K562 (cell line): ENCODE measurements around the gene JKAMP. TPM values are rescaled to one million over a fixed set of nuclear protein-coding genes. Genes with fewer than 3 reads are reported as not detected.
A peak's percentile ranks its signal among the peaks of the same experiment; 100 is the strongest.

Source experiments
- ATF1 ChIP-seq, 2 experiments: fragments of 450-650 bp in 1 of 2; IDR thresholded peaks; 2 replicates each; pipeline ENCODE4 v1.6.1; 2016; ENCODE audit warnings: missing compliant biosample characterization in 1 of 2, missing genetic modification characterization in 1 of 2
- CXXC5 ChIP-seq: fragments of 250-450 bp; sonication (Bioruptor Pico); IDR thresholded peaks from 2 replicates; pipeline ENCODE4 v1.8.0; 2022; ENCODE audit warnings: inconsistent platforms, mild to moderate bottlenecking, moderate library complexity
- ESRRB ChIP-seq: fragments of 250-450 bp; sonication (Bioruptor Pico); IDR thresholded peaks from 2 replicates; pipeline ENCODE4 v1.5.0; 2020; ENCODE audit warnings: mild to moderate bottlenecking, moderate library complexity, borderline replicate concordance
- ETS2 ChIP-seq: IDR thresholded peaks from 2 replicates; pipeline ENCODE4 v1.6.1; 2016; ENCODE audit warnings: borderline replicate concordance, missing genetic modification characterization, mild to moderate bottlenecking, moderate library complexity, missing compliant biosample characterization; ENCODE audit not compliant: poor library complexity, severe bottlenecking
- FOXK2 ChIP-seq, 2 experiments: fragments of 450-650 bp; IDR thresholded peaks in 1 of 2; conservative IDR thresholded peaks in 1 of 2; 2 replicates each; pipeline ENCODE4 v1.6.1; 2016; ENCODE audit warnings: low read depth in 2 of 2, mild to moderate bottlenecking in 1 of 2
- MAFK ChIP-seq: IDR thresholded peaks from 2 replicates; pipeline ENCODE4 v1.6.1; 2011; ENCODE audit warnings: low read length, improper control_type of control experiment
- MIER1 ChIP-seq: fragments of 450-650 bp; IDR thresholded peaks from 2 replicates; pipeline ENCODE4 v1.6.1; 2016; ENCODE audit warnings: antibody characterized with exemption, mild to moderate bottlenecking, low read depth
- NBN ChIP-seq: fragments of 450-650 bp; IDR thresholded peaks from 2 replicates; pipeline ENCODE4 v1.6.1; 2016; ENCODE audit warnings: low read depth, mild to moderate bottlenecking
- POLR2AphosphoS2 ChIP-seq: IDR thresholded peaks from 2 replicates; pipeline ENCODE4 v1.6.1; 2012; ENCODE audit warnings: low read length, improper control_type of control experiment
- SAP30 ChIP-seq: fragments of 200-600 bp; sonication (generic); IDR thresholded peaks from 2 replicates; pipeline ENCODE4 v1.6.1; 2012; ENCODE audit warnings: borderline replicate concordance, low read depth, mild to moderate bottlenecking, moderate library complexity, low read length, control low read depth, inconsistent platforms; ENCODE audit not compliant: insufficient read depth, poor library complexity, severe bottlenecking
- ZNF551 ChIP-seq: fragments of 250-450 bp; sonication (Bioruptor Pico); IDR thresholded peaks from 2 replicates; pipeline ENCODE4 v1.5.0; 2021; ENCODE audit warnings: mild to moderate bottlenecking, moderate library complexity
- polyA plus RNA-seq, 8 experiments: library from polyadenylated mRNA; depleted of rRNA in 4 of 8; stranded (reverse) in 5 of 8; unstranded in 3 of 8; fragments of >200 nt; fragmentation: Nextera tagmentation in 2 of 8; fragmentation: Illumina TruSeq in 1 of 8; extraction: Ambion mirVana in 2 of 8; extraction: Trizol in 1 of 8; gene quantifications; 2 replicates each; pipeline versions ENCODE4 v1.2.1 to v1.2.3, GENCODE V29; 2011 to 2014; ENCODE audit warnings: inconsistent platforms in 1 of 8, missing spikeins in 1 of 8
- total RNA-seq, 7 experiments: library from RNA; depleted of rRNA in 6 of 7; stranded (reverse); fragments of >200 nt in 6 of 7; fragmentation: Illumina TruSeq in 2 of 7; extraction: Trizol in 2 of 7; gene quantifications; 2 replicates each; pipeline versions ENCODE4 v1.2.1 to v1.2.3, GENCODE V29; 2011 to 2021; ENCODE audit warnings: low replicate concordance in 1 of 7
- TF ChIP-seq, protein P1 (sequence below): fragments of 450-650 bp; IDR thresholded peaks from 2 replicates; pipeline ENCODE4 v1.6.1; 2018; ENCODE audit warnings: mild to moderate bottlenecking, low read depth; ENCODE audit not compliant: partially characterized antibody
- TF ChIP-seq, protein P2 (sequence below): fragments of 450-650 bp; conservative IDR thresholded peaks from 2 replicates; pipeline ENCODE4 v1.6.1; 2016; ENCODE audit warnings: missing genetic modification characterization, low read depth, mild to moderate bottlenecking, control low read depth, missing compliant biosample characterization
- TF ChIP-seq, protein P3 (sequence below): fragments of 450-650 bp; IDR thresholded peaks from 2 replicates; pipeline ENCODE4 v1.6.1; 2014; ENCODE audit warnings: low read depth, mild to moderate bottlenecking, moderate library complexity, borderline replicate concordance
- TF ChIP-seq, protein P4 (sequence below), 3 experiments: IDR thresholded peaks in 2 of 3; conservative IDR thresholded peaks in 1 of 3; 2 replicates each; pipeline ENCODE4 v1.5.1; 2011 to 2012; ENCODE audit warnings: low read length in 3 of 3, mild to moderate bottlenecking in 3 of 3, control low read depth in 2 of 3, improper control_type of control experiment in 1 of 3, inconsistent platforms in 1 of 3, low read depth in 1 of 3, mixed read lengths in 1 of 3, moderate library complexity in 1 of 3; ENCODE audit not compliant: insufficient read depth in 2 of 3
- TF ChIP-seq, protein P5 (sequence below): fragments of 450-650 bp; formaldehyde crosslinking; IDR thresholded peaks from 2 replicates; pipeline ENCODE4 v1.4.0; 2022; ENCODE audit warnings: mild to moderate bottlenecking, moderate library complexity

Gene JKAMP
- total and polyA plus RNA-seq, 9 of the 15 experiments (the other 6 are each of a cell fraction or from before 2014, with no cell fraction given): 19.3 to 119 (median 33.8) TPM

DNA sequence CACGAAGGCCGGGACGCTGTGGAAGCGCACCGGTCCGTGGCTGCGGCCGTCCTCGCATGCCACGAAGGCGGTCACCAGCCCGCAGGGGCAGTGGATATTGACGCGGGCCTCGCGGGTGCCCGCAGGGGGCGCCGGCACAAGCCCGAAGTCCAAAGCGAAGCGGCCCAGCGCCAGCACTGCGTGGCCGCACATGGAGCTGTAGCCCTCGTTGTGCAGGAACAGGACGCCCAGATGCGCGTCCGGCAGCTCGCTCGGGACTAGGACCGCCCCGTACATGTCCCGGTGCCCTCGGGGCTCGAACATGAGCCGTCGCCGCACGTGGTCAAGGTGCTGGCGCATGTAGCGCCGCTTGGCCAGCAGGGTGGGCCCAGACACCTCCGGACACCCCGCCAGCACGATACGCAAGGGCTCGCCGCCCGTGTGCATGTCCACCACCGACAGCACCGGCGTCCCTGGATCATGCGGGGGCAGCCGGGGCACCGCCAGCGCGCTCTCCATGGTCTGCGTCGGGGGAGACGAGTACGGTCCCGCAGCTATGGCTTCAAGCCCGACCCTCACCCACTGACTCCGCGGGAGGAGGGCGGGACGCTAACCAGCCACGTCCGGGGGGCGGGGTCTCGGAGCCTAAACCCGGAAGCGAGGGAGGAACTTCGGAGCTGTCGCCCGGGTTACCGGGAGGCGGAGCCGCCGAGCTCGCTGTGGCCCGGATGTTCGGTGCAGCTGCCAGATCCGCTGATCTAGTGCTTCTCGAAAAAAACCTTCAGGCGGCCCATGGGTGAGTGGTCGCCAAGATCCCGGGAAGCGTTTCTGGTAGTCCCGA, at the start of gene JKAMP, which contains the start of gene L3HYPDH (continued):
- TF ChIP-seq, protein P1, sequence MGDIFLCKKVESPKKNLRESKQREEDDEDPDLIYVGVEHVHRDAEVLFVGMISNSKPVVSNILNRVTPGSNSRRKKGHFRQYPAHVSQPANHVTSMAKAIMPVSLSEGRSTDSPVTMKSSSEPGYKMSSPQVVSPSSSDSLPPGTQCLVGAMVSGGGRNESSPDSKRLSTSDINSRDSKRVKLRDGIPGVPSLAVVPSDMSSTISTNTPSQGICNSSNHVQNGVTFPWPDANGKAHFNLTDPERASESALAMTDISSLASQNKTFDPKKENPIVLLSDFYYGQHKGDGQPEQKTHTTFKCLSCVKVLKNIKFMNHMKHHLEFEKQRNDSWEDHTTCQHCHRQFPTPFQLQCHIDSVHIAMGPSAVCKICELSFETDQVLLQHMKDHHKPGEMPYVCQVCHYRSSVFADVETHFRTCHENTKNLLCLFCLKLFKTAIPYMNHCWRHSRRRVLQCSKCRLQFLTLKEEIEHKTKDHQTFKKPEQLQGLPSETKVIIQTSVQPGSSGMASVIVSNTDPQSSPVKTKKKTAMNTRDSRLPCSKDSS: no peak
- TF ChIP-seq ESRRB (no peak), MAFK (no peak), ATF1 (CRISPR knock-in tag; IDR thresholded peaks at IDR 0.05) (no peak), ATF1 (tag; IDR thresholded peaks at IDR 0.05) (peak; percentile 77), ZNF551 (CRISPR knock-in tag) (no peak), CXXC5 (peak; percentile 73), POLR2AphosphoS2 (no peak), NBN (no peak), MIER1 (no peak), ETS2 (tag) (no peak), FOXK2 (conservative IDR thresholded peaks at IDR 0.05 in 1 of 2, IDR thresholded peaks at IDR 0.05 in 1 of 2; ENCODE audit: low read depth in 2 of 2) (peak; percentile 40 to 63; a peak in 3 of 4 replicates), SAP30 (peak; percentile 84)
- TF ChIP-seq, protein P2, sequence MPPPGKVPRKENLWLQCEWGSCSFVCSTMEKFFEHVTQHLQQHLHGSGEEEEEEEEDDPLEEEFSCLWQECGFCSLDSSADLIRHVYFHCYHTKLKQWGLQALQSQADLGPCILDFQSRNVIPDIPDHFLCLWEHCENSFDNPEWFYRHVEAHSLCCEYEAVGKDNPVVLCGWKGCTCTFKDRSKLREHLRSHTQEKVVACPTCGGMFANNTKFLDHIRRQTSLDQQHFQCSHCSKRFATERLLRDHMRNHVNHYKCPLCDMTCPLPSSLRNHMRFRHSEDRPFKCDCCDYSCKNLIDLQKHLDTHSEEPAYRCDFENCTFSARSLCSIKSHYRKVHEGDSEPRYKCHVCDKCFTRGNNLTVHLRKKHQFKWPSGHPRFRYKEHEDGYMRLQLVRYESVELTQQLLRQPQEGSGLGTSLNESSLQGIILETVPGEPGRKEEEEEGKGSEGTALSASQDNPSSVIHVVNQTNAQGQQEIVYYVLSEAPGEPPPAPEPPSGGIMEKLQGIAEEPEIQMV (tag): no peak
- TF ChIP-seq, protein P3, sequence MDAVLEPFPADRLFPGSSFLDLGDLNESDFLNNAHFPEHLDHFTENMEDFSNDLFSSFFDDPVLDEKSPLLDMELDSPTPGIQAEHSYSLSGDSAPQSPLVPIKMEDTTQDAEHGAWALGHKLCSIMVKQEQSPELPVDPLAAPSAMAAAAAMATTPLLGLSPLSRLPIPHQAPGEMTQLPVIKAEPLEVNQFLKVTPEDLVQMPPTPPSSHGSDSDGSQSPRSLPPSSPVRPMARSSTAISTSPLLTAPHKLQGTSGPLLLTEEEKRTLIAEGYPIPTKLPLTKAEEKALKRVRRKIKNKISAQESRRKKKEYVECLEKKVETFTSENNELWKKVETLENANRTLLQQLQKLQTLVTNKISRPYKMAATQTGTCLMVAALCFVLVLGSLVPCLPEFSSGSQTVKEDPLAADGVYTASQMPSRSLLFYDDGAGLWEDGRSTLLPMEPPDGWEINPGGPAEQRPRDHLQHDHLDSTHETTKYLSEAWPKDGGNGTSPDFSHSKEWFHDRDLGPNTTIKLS: peak; percentile 92
- TF ChIP-seq, protein P4, sequence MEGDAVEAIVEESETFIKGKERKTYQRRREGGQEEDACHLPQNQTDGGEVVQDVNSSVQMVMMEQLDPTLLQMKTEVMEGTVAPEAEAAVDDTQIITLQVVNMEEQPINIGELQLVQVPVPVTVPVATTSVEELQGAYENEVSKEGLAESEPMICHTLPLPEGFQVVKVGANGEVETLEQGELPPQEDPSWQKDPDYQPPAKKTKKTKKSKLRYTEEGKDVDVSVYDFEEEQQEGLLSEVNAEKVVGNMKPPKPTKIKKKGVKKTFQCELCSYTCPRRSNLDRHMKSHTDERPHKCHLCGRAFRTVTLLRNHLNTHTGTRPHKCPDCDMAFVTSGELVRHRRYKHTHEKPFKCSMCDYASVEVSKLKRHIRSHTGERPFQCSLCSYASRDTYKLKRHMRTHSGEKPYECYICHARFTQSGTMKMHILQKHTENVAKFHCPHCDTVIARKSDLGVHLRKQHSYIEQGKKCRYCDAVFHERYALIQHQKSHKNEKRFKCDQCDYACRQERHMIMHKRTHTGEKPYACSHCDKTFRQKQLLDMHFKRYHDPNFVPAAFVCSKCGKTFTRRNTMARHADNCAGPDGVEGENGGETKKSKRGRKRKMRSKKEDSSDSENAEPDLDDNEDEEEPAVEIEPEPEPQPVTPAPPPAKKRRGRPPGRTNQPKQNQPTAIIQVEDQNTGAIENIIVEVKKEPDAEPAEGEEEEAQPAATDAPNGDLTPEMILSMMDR (IDR thresholded peaks at IDR 0.05 in 2 of 3, conservative IDR thresholded peaks at IDR 0.05 in 1 of 3; ENCODE audit: insufficient read depth in 2 of 3, low read depth in 1 of 3, low read length in 3 of 3): peak; percentile 51 to 69 (median 54)
- TF ChIP-seq, protein P5, sequence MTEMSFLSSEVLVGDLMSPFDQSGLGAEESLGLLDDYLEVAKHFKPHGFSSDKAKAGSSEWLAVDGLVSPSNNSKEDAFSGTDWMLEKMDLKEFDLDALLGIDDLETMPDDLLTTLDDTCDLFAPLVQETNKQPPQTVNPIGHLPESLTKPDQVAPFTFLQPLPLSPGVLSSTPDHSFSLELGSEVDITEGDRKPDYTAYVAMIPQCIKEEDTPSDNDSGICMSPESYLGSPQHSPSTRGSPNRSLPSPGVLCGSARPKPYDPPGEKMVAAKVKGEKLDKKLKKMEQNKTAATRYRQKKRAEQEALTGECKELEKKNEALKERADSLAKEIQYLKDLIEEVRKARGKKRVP (CRISPR knock-in tag): no peak
